GM19043 (cell line): ENCODE results near the gene LRRC27.

Source experiments
- ATAC-seq: cut with Tn5 transposase; IDR thresholded peaks from one replicate; pipeline ENCODE4 v1.9.1; 2021; ENCODE audit warnings: low read depth; ENCODE audit not compliant: unreplicated experiment

Gene LRRC27

GRCh38 chr10:132399117-132400035 is 67.4 kb downstream of the LRRC27 start:
- no peak for ATAC-seq

- ATAC-seq: no peak
These were observed 68.1 kb downstream of the LRRC27 start for GRCh38 chr10:132400041-132400546.

- ATAC-seq: no peak
These were observed 68.7 kb downstream of the LRRC27 start for GRCh38 chr10:132400547-132401151.

GRCh38 chr10:132401401-132402118 is 69.6 kb downstream of the LRRC27 start:
- no peak for ATAC-seq

GRCh38 chr10:132402781-132403241 is 70.8 kb downstream of the LRRC27 start:
- ATAC-seq: no peak

GRCh38 chr10:132403511-132404168 is 71.6 kb downstream of the LRRC27 start:
- ATAC-seq: no peak

- no peak for ATAC-seq
These were observed 72.3 kb downstream of the LRRC27 start for GRCh38 chr10:132404169-132404880.

GRCh38 chr10:132404911-132405462 is 73.0 kb downstream of the LRRC27 start:
- ATAC-seq: no peak

- no peak for ATAC-seq
These were observed 73.5 kb downstream of the LRRC27 start for GRCh38 chr10:132405463-132405991.

- ATAC-seq: no peak
These were observed 74.2 kb downstream of the LRRC27 start for GRCh38 chr10:132406181-132406580.

- ATAC-seq: no peak
These were observed 74.8 kb downstream of the LRRC27 start for GRCh38 chr10:132406750-132407149.

GRCh38 chr10:132407243-132407746 is 75.3 kb downstream of the LRRC27 start:
- no peak for ATAC-seq

- no peak for ATAC-seq
These were observed 75.9 kb downstream of the LRRC27 start for GRCh38 chr10:132407846-132408278.

GRCh38 chr10:132408367-132408781 is 76.4 kb downstream of the LRRC27 start:
- ATAC-seq: no peak

- ATAC-seq: no peak
These were observed 77.1 kb downstream of the LRRC27 start for GRCh38 chr10:132408823-132409666.

GRCh38 chr10:132409667-132410028 is 77.7 kb downstream of the LRRC27 start:
- no peak for ATAC-seq

GRCh38 chr10:132410056-132410778 is 78.2 kb downstream of the LRRC27 start:
- no peak for ATAC-seq
